B cell (primary cell): ENCODE data around the gene ZNF816. TPM values are rescaled to one million over a fixed set of nuclear protein-coding genes. Genes with fewer than 3 reads are reported as not detected.
"Not testable (repeated sequence)": the region's sequence is repeated elsewhere in the genome, so short reads cannot be mapped to it uniquely, and the experiment has no call there.

Experiments
- ATAC-seq: fragments of 200-7000 bp; cut with Tn5 transposase; one replicate; pipeline ENCODE4 v1.10.0; 2021; ENCODE audit warnings: low read depth, mild to moderate bottlenecking, moderate number of reproducible peaks, moderate library complexity
- CTCF ChIA-PET: fragments of 350-600 bp; sonication (Branson Sonifier 250); formaldehyde crosslinking; loops from one replicate; lab custom pipeline; 2021; ENCODE audit warnings: antibody characterized with exemption, inconsistent platforms; lab: Charles Lee
- POLR2A ChIA-PET: fragments of 350-600 bp; sonication (Branson Sonifier 250); formaldehyde crosslinking; loops from one replicate; lab custom pipeline; 2021; ENCODE audit warnings: antibody characterized with exemption; lab: Charles Lee
- DNase-seq: peaks from one replicate; pipeline ENCODE4 v3.0.0; 2013
- H2AFZ ChIP-seq: 2 replicates; pipeline ENCODE4 v1.6.1; 2012; ENCODE audit warnings: mild to moderate bottlenecking, low read depth, low read length; ENCODE audit not compliant: insufficient read depth, poor library complexity, severe bottlenecking
- H3K27ac ChIP-seq, 2 donors: 1 replicate in 1 of 2; 2 replicates in 1 of 2; pipeline ENCODE4 v1.5.1; 2012 to 2013; ENCODE audit warnings: low read length in 2 of 2, mild to moderate bottlenecking in 2 of 2, moderate library complexity in 1 of 2
- H3K27me3 ChIP-seq, 4 experiments: fragments of 200-600 bp in 1 of 4; sonication (generic) in 1 of 4; replicated peaks in 1 of 4; 1 replicate in 2 of 4; 2 replicates in 2 of 4; pipeline versions ENCODE4 v1.6.1 to v1.7.0; 2013 to 2016; ENCODE audit warnings: low read length in 3 of 4, mild to moderate bottlenecking in 2 of 4, mixed read lengths in 1 of 4, moderate library complexity in 1 of 4; ENCODE audit not compliant: insufficient read depth in 4 of 4, control insufficient read depth in 3 of 4; ENCODE audit errors: control extremely low read depth in 1 of 4
- H3K36me3 ChIP-seq, 2 experiments: replicated peaks in 1 of 2; 1 replicate in 1 of 2; 2 replicates in 1 of 2; pipeline versions ENCODE4 v1.6.1 to v1.7.1; 2013; ENCODE audit warnings: low read length in 1 of 2; ENCODE audit not compliant: insufficient read depth in 2 of 2, control insufficient read depth in 1 of 2; ENCODE audit errors: control extremely low read depth in 1 of 2, extremely low read depth in 1 of 2
- H3K4me1 ChIP-seq, 2 donors: fragments of 200-600 bp in 1 of 2; sonication (generic) in 1 of 2; 1 replicate in 1 of 2; 2 replicates in 1 of 2; pipeline versions ENCODE4 v1.5.1 to v1.6.1; 2013 to 2017; ENCODE audit warnings: low read length in 2 of 2; ENCODE audit not compliant: control insufficient read depth in 2 of 2, insufficient read depth in 2 of 2
- H3K4me2 ChIP-seq: replicated peaks from 2 replicates; pipeline ENCODE3; 2012; ENCODE audit warnings: mild to moderate bottlenecking, low read depth, low read length; ENCODE audit not compliant: poor library complexity, severe bottlenecking
- H3K4me3 ChIP-seq, 5 experiments: fragments of 200-600 bp in 1 of 5; sonication (generic) in 1 of 5; 1 replicate in 3 of 5; 2 replicates in 2 of 5; pipeline versions ENCODE4 v1.5.1 to v1.7.0; 2011 to 2016; ENCODE audit warnings: low read length in 4 of 5, mild to moderate bottlenecking in 4 of 5, low read depth in 2 of 5, control low read depth in 1 of 5, moderate library complexity in 1 of 5; ENCODE audit not compliant: insufficient read depth in 1 of 5; ENCODE audit errors: control extremely low read depth in 1 of 5, extremely low read depth in 1 of 5
- H3K79me2 ChIP-seq: fragments of 200-600 bp; sonication (generic); one replicate; pipeline ENCODE4 v1.6.0; 2016; ENCODE audit warnings: low read length; ENCODE audit not compliant: control insufficient read depth, insufficient read depth
- H3K9ac ChIP-seq: fragments of 200-600 bp; sonication (generic); 2 replicates; pipeline ENCODE4 v1.6.1; 2017; ENCODE audit warnings: mild to moderate bottlenecking, low read length, moderate library complexity
- H3K9me3 ChIP-seq, 3 donors: one replicate each; pipeline versions ENCODE4 v1.6.1 to v1.7.1; 2013; ENCODE audit warnings: low read length in 2 of 3; ENCODE audit not compliant: control insufficient read depth in 2 of 3, insufficient read depth in 1 of 3; ENCODE audit errors: control extremely low read depth in 1 of 3
- H4K20me1 ChIP-seq: 2 replicates; pipeline ENCODE4 v1.6.0; 2012; ENCODE audit warnings: mild to moderate bottlenecking, low read length; ENCODE audit not compliant: insufficient read depth, control insufficient read depth, poor library complexity, severe bottlenecking
- H3K27ac Mint-ChIP-seq: one replicate; pipeline ENCODE4 v1.8.0; 2021; ENCODE audit warnings: mixed read lengths
- H3K27me3 Mint-ChIP-seq: one replicate; pipeline ENCODE4 v1.8.0; 2021; ENCODE audit warnings: mixed read lengths
- H3K4me1 Mint-ChIP-seq: one replicate; pipeline ENCODE4 v1.8.0; 2021; ENCODE audit warnings: mixed read lengths
- H3K4me3 Mint-ChIP-seq: one replicate; pipeline ENCODE4 v1.8.0; 2021; ENCODE audit warnings: mixed read lengths
- H3K9me3 Mint-ChIP-seq: one replicate; pipeline ENCODE4 v1.8.0; 2022; ENCODE audit warnings: mixed read lengths; ENCODE audit not compliant: insufficient read depth
- CTCF ChIP-seq: fragments of 200-600 bp; IDR thresholded peaks from one replicate; pipeline ENCODE4 v1.8.0; 2022; ENCODE audit warnings: antibody characterized with exemption, mild to moderate bottlenecking
- EZH2 ChIP-seq: IDR thresholded peaks from 2 replicates; pipeline ENCODE4 v1.6.1; 2012; ENCODE audit warnings: borderline replicate concordance, low read depth, mild to moderate bottlenecking, moderate library complexity, low read length; ENCODE audit not compliant: insufficient read depth, poor library complexity, severe bottlenecking
- WGBS: methylation state at CpG from one replicate; pipeline ENCODE4 v1.1.5; 2013; ENCODE audit warnings: missing lambda C conversion rate; ENCODE audit not compliant: insufficient coverage; 5-methylcytosine and 5-hydroxymethylcytosine counted together
- intact Hi-C: fragments of 100-400 bp; cut with micrococcal nuclease; formaldehyde crosslinking; loops from one replicate; pipeline ENCODE4 v1.10.0; 2022
- polyA plus RNA-seq: library from polyadenylated mRNA; depleted of rRNA; stranded (reverse); fragments of >200 nt; gene quantifications from 2 replicates; pipeline ENCODE4 v1.2.3, GENCODE V29; 2012
- total RNA-seq, 2 donors: library from RNA; stranded (reverse); fragments of 120-200 nt in 1 of 2; gene quantifications; 1 replicate in 1 of 2; 2 replicates in 1 of 2; pipeline versions ENCODE4 v1.2.3 to v1.2.4, GENCODE V29; 2013 to 2022

ZNF816 gene
- total and polyA plus RNA-seq, 2 donors (not counting 1 experiment from before 2014, with no cell fraction given) = 4.5 to 25.0 TPM

- Histone ChIP-seq H4K20me1 (no peaks in the 10 kb centered on the region), H3K79me2 (peaks cover 21% of the 10 kb centered on the region), H2AFZ (no peak overlapping the region), H3K4me1 (peaks cover 6 to 16% of the 10 kb centered on the region in 2 donors), H3K4me2 (no peak overlapping the region), H3K4me3 (no peak overlapping the region), H3K27me3 (no peaks in the 10 kb centered on the region), H3K27ac (no peak overlapping the region), H3K9me3 (peaks cover 11 to 55% (median 46%) of the 10 kb centered on the region in 3 donors), H3K36me3 (peaks cover 8 to 10% of the 10 kb centered on the region in 2 experiments), H3K9ac (no peak overlapping the region)
- Mint-ChIP-seq H3K4me3 (no peak overlapping the region), H3K4me1 (peaks cover 17% of the 10 kb centered on the region), H3K27me3 (no peaks in the 10 kb centered on the region), H3K9me3 (peaks cover 14% of the 10 kb centered on the region), H3K27ac (no peak overlapping the region)
- 97% methylated on average over 13 of the region's 24 CpGs for WGBS
- intact Hi-C loops = loop anchor here (10.0 kb wide), 1 partner anchor 419 kb away; the partner anchor contains the start of gene ZNF525
- ATAC-seq = no peak
- DNase-seq = no peak
- ChIA-PET CTCF (no interaction called here), POLR2A (no interaction called here)
- TF ChIP-seq CTCF = no peak
- TF ChIP-seq EZH2 = no peak
Measured at GRCh38 chr19:52945652-52946321, 16.9 kb downstream of the ZNF816 start.

DNA sequence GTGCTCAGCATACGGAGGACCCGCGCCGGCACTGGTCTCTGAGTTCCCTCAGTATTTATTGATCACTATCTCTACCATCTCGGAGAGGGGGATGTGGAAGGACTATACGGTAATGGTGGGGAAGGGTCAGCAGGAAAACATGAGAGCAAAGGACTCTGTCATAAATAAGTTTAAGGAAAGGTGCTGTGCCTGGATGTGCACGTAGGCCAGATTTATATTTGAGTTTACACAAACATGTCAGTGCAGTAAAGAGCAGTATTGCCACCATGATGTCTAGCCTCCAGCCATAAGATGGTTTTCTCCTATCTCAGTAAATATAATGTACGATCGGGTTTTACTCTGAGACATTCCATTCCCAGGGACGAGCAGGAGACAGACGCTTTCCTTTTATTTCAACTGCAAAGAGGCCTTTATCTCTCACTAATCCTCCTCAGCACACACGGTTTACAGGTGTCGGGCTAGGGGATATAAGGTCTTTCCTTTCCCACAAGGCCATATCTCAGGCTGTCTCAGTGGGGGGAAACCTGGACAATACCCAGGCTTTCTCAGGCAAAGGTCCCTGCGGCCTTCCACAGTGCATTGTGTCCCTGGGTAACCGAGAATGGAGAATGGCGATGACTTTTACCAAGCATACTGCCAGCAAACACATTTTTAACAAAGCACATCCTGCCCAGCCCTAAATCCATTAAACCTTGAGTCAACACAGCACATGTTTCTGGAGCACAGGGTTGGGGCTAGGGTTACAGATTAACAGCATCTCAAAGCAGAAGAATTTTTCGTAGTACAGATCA is 17.8 kb downstream of the ZNF816 start:
- CTCF ChIA-PET, POLR2A ChIA-PET, H4K20me1 ChIP-seq, H3K27me3 ChIP-seq, H3K9me3 Mint-ChIP-seq, H3K4me2 ChIP-seq, H3K36me3 ChIP-seq, H2AFZ ChIP-seq, ATAC-seq, H3K9ac ChIP-seq, H3K27me3 Mint-ChIP-seq, H3K27ac ChIP-seq, H3K4me3 ChIP-seq, DNase-seq: not testable (repeated sequence)
- Mint-ChIP-seq H3K27ac (peak overlapping the region; percentile 50), H3K4me3 (peak overlapping the region; percentile 64), H3K4me1 (peaks cover 20% of the 10 kb centered on the region)
- intact Hi-C loops = loop anchor here (5.0 to 10.0 kb wide), 2 partner anchors 418 to 420 kb away; partner anchors contain the start of genes ZNF525 and ZNF808
- WGBS = 99% methylated on average over 9 of the region's 17 CpGs
- H3K4me1 ChIP-seq = peaks cover 6 to 16% of the 10 kb centered on the region in 2 donors
- peaks cover 3 to 55% (median 37%) of the 10 kb centered on the region in 3 donors for H3K9me3 ChIP-seq
- peaks cover 24% of the 10 kb centered on the region for H3K79me2 ChIP-seq
